GM18499 (cell line): ENCODE measurements around the gene FZR1.
"Not testable (repeated sequence)": the region's sequence is repeated elsewhere in the genome, so short reads cannot be mapped to it uniquely, and the experiment has no call there.

ENCODE experiments used
- ATAC-seq: cut with Tn5 transposase; IDR thresholded peaks from one replicate; pipeline ENCODE4 v1.9.1; 2021; ENCODE audit warnings: moderate number of reproducible peaks; ENCODE audit not compliant: insufficient read depth, unreplicated experiment

The FZR1 gene

DNA sequence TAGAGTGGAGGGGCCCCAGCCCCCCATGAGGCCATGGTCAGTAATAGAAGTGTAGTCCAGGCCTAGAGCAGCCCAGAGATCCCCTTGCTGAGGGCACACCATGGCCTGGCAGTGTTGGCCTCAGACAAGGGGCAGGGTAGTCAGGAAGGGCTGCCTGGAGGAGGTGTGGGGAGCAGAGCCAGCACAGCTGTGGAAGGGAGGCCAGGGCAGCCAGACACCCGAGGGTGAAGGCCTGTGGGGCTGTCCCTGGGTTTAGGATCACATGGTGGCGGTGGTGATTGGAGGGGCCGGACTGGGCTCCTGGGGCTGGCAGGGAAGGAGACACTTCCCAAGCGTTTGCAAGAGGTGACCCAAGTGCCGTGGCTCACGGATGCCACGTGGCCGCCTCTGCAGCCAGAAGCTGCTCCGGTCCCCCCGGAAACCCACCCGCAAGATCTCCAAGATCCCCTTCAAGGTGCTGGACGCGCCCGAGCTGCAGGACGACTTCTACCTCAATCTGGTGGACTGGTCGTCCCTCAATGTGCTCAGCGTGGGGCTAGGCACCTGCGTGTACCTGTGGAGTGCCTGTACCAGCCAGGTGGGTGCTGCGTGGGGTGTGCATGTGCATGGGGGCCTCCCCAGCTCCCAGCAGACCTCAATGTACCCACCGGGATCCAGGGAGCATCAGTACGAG lies 21.3 kb downstream of the FZR1 start:
- ATAC-seq = no peak

DNA sequence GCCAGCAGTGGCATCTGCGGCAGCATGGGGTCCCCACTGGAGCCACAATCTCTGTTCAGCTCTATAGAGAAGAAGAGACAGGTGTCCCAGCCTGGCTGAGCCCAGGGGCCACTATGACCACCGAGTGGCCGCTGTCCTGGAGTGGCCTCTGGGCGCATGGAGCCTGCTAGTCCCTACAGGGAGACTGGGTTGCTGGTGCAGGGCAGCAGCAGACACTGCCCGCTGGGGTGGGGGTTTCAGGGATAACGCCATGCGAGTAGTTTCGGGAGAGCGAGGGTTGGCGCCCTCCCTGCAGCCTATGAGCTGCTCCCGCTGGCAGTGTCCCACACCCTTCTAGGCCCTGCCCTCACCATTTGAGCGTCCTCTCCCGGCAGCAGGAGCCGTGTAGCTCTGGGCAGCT lies 22.0 kb downstream of the FZR1 start:
- no peak for ATAC-seq

DNA sequence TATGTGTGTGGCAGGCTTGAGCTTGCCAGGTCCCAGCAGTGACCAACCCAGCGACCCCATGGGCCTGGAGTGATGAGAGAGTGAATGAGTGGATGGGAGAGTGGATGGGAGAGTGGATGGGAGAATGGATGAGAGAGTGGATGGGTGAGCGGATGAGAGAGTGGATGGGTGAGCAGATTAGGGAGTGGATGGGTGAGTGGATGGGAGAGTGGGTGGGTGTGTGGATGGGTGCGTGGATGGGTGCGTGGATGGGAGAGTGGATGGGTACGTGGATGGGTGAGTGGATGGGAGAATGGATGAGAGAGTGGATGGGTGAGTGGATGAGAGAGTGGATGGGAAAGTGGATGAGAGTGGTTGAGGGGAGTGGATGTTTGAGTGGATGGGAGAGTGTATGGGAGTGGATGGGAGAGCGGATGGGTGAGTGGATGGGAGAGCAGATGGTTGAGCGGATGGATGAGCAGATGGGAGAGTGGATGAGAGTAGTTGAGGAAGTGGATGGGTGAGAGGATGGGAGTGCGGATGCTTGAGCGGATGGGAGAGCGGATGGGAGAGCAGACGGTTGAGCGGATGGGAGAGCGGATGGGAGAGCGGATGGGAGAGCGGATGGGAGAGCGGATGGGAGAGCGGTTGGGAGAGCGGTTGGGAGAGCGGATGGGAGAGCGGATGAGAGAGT lies 22.6 kb downstream of the FZR1 start:
- no peak for ATAC-seq

DNA sequence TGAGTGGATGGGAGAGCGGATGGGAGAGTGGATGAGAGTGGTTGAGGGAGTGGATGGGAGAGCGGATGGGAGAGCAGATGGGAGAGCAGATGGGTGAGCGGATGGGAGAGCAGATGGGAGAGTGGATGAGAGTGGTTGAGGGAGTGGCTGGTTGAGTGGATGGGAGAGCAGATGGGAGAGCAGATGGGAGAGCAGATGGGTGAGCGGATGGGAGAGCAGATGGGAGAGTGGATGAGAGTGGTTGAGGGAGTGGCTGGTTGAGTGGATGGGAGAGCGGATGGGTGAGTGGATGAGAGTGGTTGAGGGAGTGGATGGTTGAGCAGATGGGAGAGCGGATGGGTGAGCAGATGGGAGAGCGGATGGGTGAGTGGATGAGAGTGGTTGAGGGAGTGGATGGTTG lies 23.2 kb downstream of the FZR1 start:
- not testable (repeated sequence) for ATAC-seq

DNA sequence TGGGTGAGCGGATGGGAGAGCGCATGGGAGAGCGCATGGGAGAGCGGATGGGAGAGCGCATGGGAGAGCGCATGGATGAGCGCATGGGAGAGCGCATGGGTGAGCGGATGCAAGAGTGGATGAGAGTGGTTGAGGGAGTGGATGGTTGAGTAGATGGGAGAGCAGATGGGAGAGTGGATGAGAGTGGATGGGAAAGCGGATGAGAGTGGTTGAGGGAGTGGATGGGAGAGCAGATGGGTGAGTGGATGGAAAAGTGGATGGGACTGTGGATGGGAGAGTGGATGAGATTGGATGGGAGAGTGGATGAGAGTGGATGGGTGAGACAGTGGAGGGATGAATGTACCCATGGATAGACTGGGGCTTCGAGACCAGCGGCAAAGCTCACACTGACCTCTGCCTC lies 24.3 kb downstream of the FZR1 start:
- ATAC-seq = no peak

DNA sequence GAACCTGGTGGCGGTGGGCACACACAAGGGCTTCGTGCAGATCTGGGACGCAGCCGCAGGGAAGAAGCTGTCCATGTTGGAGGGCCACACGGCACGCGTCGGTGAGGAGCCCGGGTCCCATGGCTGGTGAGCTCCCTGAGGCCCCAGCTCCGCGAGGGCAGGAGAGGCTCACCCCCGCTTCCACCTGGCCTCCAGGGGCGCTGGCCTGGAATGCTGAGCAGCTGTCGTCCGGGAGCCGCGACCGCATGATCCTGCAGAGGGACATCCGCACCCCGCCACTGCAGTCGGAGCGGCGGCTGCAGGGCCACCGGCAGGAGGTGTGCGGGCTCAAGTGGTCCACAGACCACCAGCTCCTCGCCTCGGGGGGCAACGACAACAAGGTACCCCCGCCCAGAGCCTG lies 25.6 kb downstream of the FZR1 start:
- ATAC-seq = no peak

DNA sequence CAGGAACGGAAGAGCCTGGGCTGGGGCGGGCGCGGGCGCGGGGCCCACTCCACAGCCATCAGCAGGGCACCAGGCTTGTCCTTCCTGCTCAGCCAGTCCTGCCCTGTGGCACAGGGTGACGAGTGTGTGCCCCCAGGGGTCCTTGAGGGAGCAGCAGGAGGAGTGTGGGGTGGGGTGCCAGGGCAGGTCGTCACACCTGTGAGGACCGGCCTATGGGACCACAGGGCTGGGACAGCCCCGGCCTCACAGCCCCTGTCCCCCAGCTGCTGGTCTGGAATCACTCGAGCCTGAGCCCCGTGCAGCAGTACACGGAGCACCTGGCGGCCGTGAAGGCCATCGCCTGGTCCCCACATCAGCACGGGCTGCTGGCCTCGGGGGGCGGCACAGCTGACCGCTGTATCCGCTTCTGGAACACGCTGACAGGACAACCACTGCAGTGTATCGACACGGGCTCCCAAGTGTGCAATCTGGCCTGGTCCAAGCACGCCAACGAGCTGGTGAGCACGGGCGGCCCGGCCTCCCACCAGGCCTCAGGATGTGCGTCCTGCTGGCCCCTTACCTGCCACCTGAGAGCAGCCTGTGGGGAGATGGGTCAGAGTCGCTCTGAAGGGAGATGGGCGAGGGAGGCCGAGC lies 26.2 kb downstream of the FZR1 start:
- no peak for ATAC-seq

DNA sequence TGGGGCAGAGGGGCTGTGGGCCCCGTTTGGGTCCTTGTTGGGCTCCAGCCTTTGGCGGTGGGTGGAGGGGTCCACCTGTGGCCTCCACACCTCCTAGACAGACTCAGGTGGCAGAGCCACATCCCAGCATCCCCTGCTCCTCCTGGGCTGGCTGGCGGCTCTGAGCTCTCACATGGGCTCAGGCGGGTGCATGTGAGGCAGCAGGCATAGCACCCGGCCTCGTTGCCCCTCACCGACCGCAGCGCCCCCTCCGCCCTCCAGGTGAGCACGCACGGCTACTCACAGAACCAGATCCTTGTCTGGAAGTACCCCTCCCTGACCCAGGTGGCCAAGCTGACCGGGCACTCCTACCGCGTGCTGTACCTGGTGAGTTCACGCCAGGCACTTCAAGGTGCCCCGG lies 26.9 kb downstream of the FZR1 start:
- ATAC-seq = no peak

DNA sequence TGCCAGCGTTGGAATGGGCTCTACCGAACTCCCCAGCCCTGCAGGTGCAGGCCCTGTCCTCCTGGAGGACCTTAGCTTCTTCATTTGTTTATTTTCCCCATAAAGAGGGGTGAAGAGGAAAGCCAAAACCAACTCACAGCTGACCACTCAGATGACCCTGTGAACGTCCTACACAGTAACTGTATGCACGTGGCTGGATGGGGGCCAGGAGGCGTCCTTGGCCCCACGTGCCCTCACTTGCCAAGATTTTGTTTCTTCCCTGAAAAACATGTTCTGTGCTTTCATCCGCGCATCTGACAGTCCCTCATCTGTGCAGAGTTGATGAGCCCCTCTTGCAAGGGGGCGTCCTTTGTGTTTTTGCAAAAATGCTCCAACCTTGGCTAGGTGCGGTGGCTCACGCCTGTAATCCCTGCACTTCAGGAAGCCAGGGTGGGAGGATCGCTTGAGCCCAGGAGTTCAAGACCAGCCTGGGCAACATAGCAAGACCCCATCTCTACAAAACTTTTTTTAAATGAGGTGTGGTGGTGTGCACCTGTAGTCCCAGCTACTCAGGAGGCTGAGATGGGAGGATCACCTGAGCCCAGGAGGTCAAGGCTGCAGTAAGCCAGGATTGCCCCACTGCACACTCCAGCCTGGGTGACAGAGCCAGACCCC lies 27.6 kb downstream of the FZR1 start:
- ATAC-seq = no peak

DNA sequence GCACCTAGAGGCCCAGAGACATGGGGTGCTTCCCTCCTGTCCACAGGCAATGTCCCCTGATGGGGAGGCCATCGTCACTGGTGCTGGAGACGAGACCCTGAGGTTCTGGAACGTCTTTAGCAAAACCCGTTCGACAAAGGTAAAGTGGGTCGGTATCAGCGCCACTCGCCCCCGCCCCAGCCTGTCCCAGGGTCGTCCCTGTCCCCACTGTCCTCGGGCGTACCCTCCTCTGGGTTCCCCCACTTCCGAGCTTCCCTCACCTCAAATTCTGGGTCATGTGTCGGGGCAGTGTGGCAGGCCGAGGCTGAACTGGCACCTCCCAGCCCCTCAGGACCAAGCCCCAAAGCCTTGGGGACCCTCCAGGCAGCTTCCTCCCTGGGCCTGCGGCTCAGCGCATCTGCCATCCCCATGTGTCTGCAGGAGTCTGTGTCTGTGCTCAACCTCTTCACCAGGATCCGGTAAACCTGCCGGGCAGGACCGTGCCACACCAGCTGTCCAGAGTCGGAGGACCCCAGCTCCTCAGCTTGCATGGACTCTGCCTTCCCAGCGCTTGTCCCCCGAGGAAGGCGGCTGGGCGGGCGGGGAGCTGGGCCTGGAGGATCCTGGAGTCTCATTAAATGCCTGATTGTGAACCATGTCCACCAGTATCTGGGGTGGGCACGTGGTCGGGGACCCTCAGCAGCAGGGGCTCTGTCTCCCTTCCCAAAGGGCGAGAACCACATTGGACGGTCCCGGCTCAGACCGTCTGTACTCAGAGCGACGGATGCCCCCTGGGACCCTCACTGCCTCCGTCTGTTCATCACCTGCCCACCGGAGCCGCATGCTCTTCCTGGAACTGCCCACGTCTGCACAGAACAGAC lies 28.5 kb downstream of the FZR1 start:
- no peak for ATAC-seq

DNA sequence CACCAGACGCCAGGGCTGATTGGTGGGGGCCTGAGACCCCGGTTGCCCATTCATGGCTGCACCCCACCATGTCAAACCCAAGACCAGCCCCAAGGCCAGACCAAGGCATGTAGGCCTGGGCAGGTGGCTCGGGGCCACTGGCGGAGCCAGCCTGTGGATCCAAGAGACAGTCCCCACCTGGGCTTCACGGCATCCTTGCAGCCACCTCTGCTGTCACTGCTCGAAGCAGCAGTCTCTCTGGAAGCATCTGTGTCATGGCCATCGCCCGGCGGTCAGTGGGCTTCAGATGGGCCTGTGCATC lies 29.1 kb downstream of the FZR1 start:
- ATAC-seq = no peak

DNA sequence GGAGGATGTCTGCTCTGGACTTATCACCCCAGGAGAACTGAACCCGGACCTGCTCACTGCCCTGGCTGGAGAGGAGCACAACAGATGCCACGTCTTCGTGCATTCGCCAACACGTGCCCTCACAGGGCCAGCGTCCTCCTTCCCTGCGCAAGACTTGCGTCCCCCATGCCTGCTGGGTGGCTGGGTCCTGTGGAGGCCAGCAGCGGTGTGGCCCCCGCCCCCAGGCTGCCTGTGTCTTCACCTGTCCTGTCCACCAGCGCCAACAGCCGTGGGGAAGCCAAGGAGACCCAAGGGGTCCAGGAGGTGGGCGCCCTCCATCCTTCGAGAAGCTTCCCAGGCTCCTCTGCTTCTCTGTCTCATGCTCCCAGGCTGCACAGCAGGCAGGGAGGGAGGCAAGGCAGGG lies 29.5 kb downstream of the FZR1 start:
- ATAC-seq = no peak

DNA sequence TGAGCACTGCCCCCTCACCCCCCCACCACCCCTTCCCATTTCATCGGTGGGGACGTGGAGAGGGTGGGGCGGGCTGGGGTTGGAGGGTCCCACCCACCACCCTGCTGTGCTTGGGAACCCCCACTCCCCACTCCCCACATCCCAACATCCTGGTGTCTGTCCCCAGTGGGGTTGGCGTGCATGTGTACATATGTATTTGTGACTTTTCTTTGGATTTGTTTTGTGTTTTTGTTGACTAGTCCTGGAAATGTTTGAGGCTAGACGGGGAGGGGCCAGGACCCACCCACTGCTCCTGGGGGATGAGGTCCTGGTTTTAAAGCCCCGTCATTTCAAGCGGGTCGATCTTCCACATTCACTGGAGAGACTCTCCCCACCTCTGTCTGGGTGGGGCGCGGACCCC lies 29.9 kb downstream of the FZR1 start:
- ATAC-seq = no peak

DNA sequence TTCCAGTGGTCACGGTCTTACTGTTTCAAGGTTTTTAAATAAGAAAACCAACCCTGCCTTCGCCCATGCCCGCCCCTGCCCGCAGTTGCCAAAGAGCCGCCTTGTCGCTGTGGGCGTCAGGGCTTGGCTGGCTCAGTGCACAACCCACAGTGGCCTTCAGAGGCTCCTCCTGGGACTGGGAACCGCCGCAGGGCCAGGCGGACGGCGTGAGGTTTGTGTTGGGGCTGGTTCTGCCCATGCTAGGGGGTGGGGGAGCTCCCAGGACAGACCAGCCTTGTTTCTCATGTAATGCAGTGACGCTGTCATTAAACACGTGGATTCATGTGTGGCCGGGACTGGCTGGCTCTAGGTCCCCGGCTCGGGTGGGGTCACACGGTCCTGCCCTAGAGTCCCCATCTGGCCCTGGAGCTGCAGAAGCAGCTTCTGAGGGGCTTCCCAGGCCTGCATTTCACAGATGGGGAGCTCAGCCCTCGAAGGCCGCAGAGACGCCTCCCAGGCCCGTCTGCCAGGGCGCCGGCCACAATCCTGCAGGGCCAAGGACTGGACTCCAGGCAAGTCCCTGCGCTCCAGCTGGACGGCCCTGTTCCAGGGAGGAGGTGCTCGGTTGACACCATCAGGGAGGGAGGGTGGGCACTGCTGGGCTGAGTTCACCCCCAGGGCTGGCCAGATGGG lies 30.5 kb downstream of the FZR1 start:
- no peak for ATAC-seq

DNA sequence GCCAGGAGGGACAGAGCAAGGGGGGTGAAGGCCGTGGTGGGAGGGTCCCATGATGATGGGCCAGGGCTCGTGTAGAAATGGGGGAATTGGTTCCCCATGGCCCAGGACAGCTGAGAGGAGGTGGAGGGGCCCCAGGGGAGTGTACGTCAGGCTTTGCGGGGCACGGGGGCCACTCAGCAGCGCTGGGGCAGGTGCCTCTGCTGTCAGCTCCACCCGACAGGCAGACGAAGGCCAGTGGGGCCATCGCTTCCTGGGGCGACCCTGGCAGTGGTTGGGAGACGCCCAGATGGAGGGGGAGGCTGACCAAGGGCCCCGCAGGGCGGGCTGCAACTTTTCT lies 31.0 kb downstream of the FZR1 start:
- no peak for ATAC-seq

DNA sequence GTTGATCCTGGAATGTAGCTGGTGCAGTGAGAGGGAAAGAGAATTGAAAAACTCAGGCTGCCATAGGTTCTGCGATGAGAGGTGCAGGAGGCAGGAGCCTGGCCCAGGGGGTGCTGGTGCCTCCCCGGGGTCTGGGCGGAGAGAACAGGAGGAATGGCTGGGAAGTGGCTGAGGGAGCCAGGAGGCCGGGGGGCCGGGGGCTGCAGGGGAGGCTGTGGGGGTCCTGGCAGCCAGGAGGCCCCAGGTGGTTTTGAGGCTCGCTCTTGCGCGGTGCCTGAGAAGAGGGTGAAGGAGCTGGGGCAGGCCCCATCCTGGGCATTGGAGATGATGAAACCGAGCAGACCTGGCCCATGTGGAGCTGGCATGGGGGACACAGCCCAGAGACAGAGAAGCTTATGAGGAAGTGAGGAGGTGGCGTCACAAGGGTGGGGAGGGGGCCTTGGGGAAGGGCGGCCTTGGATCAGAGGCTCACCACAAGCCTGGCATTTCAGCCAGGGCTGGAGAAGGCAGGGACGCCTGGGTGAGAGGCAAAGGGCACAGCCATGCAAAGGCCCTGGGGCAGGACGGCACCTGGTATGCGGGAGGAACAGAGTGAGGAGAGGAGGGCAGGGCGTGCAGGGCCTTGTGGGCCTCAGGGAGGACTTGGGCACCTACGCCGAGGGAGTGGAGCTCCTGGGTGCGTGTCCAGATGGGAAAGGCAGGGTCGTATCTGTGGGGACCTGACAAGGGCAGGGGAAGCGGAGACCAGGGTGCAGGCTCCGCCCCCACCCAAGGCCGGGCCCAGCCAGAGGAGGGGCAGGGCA lies 31.5 kb downstream of the FZR1 start:
- no peak for ATAC-seq

DNA sequence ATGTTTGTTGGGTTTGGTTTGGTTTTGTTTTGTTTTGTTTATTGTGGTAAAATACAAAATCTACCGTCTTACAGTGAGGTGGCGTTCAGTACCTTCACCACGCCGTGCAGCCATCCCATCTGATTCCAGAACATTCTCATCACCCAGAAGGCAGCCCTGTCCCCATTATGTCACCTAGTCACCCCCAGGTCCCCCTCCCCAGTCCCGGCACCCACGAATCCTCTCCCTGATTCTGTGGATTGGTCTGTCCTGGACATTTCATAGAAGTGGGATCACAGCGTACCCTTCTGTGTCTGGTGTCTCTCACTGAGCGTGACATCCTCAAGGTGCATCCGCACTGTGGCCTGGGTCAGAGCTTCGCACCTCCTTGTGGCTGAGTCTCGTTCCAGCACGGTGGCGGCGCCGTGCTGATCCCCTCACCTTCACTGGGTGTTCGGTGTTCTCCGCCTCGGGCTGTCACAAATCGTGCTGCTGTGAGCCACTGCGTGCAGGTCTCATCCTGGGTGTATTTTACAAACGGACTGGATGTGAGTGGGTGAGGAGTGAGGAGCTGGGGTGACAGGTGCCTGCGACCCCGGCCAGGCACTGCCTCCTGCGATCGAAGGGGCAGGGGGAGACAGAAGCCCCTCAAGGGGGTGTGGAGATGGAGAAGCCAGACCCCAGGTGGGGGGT lies 32.3 kb downstream of the FZR1 start:
- ATAC-seq = no peak

DNA sequence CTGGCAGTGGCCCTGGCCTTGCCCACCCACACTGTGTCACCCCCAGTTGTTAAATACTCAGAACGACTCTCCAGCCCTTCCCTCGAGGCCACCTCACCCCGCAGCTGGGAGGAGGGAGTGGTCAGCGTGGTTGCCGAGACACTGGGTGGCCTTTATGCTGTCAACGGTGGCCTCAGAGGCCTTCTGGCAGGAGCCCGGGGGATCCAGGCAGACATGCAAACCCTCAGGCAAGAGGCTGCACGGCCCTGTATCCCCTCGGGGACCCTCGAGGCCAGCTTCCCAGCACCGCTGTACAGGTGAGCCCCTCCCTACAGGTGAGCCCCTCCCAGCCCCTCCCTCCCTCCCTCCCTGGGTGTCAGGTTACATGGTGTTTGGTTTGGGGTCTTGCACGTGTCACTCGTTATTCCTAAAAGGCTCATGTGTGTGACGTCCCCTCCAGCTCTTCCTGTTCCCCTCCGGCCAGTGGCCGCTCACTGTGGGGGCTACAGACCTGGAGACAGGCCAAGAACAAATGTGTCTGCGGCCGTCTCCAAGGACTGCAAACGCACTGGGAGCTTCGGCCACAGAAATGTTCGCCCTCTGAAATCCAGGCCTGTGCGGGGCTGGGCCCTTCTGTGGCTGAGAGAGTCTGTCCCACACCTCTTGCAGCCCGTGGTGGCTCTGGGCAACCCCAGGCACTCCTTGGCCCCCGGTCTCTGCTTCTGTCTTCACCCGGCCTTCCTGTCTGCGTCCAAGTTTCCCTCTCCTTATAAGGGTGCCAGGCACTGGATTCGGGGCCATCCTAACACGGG lies 33.0 kb downstream of the FZR1 start, which contains the start of gene TEKTIP1:
Gene TEKTIP1, plus strand, starts transcription at position 210 of the 791 bp plus-strand sequence. Its CDS starts 4 bp downstream, at position 214.
- ATAC-seq = no peak
